ENCODE results near the gene NCKAP1. TPM values are rescaled to one million over a fixed set of nuclear protein-coding genes. Genes with fewer than 3 reads are reported as not detected.

The NCKAP1 gene
- total RNA-seq, 1 experiment from 2014 or later: 76.2 TPM

- Histone ChIP-seq H3K9me3 (ENCODE audit: low read length) (no peaks in the 10 kb centered on the region), H3K4me3 (ENCODE audit: low read length) (no peak overlapping the region), H3K4me1 (ENCODE audit: insufficient read depth, low read length) (peaks cover 18% of the 10 kb centered on the region), H3K4me2 (ENCODE audit: low read length) (no peak overlapping the region), H3K79me2 (ENCODE audit: low read length) (no peaks in the 10 kb centered on the region), H3K9ac (ENCODE audit: low read length) (no peak overlapping the region), H3K27me3 (ENCODE audit: low read length) (no peaks in the 10 kb centered on the region), H3K36me3 (ENCODE audit: low read depth, low read length) (peaks cover 24% of the 10 kb centered on the region), H4K20me1 (ENCODE audit: low read length) (no peaks in the 10 kb centered on the region), H3K27ac (ENCODE audit: low read length) (no peak overlapping the region), H3F3A (ENCODE audit: low read length, unreplicated experiment) (no peaks in the 10 kb centered on the region), H2AFZ (ENCODE audit: low read length) (no peak overlapping the region), H3K9me2 (replicated peaks; ENCODE audit: low read length) (no peaks in the 10 kb centered on the region)
- BruUV-seq (replicated peaks): no TSS peak
- intact Hi-C loops (cut with micrococcal nuclease): no loop called here
- DNase-seq: no peak
- TF ChIP-seq CTCF (conservative IDR thresholded peaks at IDR 0.05; ENCODE audit: low read depth, low read length): no peak
- TF ChIP-seq EZH2phosphoT487 (IDR thresholded peaks at IDR 0.05; ENCODE audit: borderline replicate concordance, low read length): no peak
- no peak for TF ChIP-seq EZH2 (IDR thresholded peaks at IDR 0.05; ENCODE audit: low read length, unreplicated experiment)
- ChIA-PET POLR2A (ENCODE audit: unreplicated experiment) (no interaction called here), CTCF (no interaction called here)
- ATAC-seq: no peak
Measured at GRCh38 chr2:182918961-182919652, 119.2 kb downstream of the NCKAP1 start.

GRCh38 chr2:182917924-182918323 lies 120.3 kb downstream of the NCKAP1 start:
- no TSS peak for BruUV-seq (replicated peaks)
- no peaks in the 10 kb centered on the region for H3K9me3 ChIP-seq (ENCODE audit: low read length)
- no peaks in the 10 kb centered on the region for H3K79me2 ChIP-seq (ENCODE audit: low read length)
- H3K9me2 ChIP-seq (replicated peaks; ENCODE audit: low read length): no peaks in the 10 kb centered on the region
- H3K36me3 ChIP-seq (ENCODE audit: low read depth, low read length): peaks cover 19% of the 10 kb centered on the region
- intact Hi-C loops (cut with micrococcal nuclease): no loop called here
- no peaks in the 10 kb centered on the region for H3K27me3 ChIP-seq (ENCODE audit: low read length)
- no peaks in the 10 kb centered on the region for H3F3A ChIP-seq (ENCODE audit: low read length, unreplicated experiment)
- no peak overlapping the region for H3K9ac ChIP-seq (ENCODE audit: low read length)
- no peak for TF ChIP-seq EZH2phosphoT487 (IDR thresholded peaks at IDR 0.05; ENCODE audit: borderline replicate concordance, low read length)
- TF ChIP-seq CTCF (conservative IDR thresholded peaks at IDR 0.05; ENCODE audit: low read depth, low read length): no peak
- no peak for TF ChIP-seq EZH2 (IDR thresholded peaks at IDR 0.05; ENCODE audit: low read length, unreplicated experiment)
- no peak overlapping the region for H3K4me3 ChIP-seq (ENCODE audit: low read length)
- H3K4me2 ChIP-seq (ENCODE audit: low read length): no peak overlapping the region
- DNase-seq (no peak), ATAC-seq (no peak)
- H3K27ac ChIP-seq (ENCODE audit: low read length): no peak overlapping the region
- H2AFZ ChIP-seq (ENCODE audit: low read length): no peak overlapping the region
- ChIA-PET CTCF (no interaction called here), POLR2A (ENCODE audit: unreplicated experiment) (no interaction called here)
- H3K4me1 ChIP-seq (ENCODE audit: insufficient read depth, low read length): peaks cover 18% of the 10 kb centered on the region
- H4K20me1 ChIP-seq (ENCODE audit: low read length): no peaks in the 10 kb centered on the region

- H2AFZ ChIP-seq (ENCODE audit: low read length): no peak overlapping the region
- ATAC-seq: peak; percentile 59
- H3F3A ChIP-seq (ENCODE audit: low read length, unreplicated experiment): no peaks in the 10 kb centered on the region
- no peaks in the 10 kb centered on the region for H3K9me3 ChIP-seq (ENCODE audit: low read length)
- TF ChIP-seq CTCF (conservative IDR thresholded peaks at IDR 0.05; ENCODE audit: low read depth, low read length) (no peak), EZH2 (IDR thresholded peaks at IDR 0.05; ENCODE audit: low read length, unreplicated experiment) (no peak), EZH2phosphoT487 (IDR thresholded peaks at IDR 0.05; ENCODE audit: borderline replicate concordance, low read length) (no peak)
- BruUV-seq (replicated peaks): no TSS peak
- ChIA-PET POLR2A (ENCODE audit: unreplicated experiment) (no interaction called here), CTCF (interaction anchor here (0.6 kb wide), 1 partner anchor 1378 kb away, joined by 4 read pairs; no protein-coding TSS in a partner anchor)
- no peaks in the 10 kb centered on the region for H4K20me1 ChIP-seq (ENCODE audit: low read length)
- H3K4me1 ChIP-seq (ENCODE audit: insufficient read depth, low read length): peaks cover 18% of the 10 kb centered on the region
- peak overlapping the region; percentile 35; the same call in 1 of the 2 replicates for H3K4me2 ChIP-seq (ENCODE audit: low read length)
- DNase-seq: peak; percentile 10
- H3K27ac ChIP-seq (ENCODE audit: low read length): no peak overlapping the region
- no peaks in the 10 kb centered on the region for H3K9me2 ChIP-seq (replicated peaks; ENCODE audit: low read length)
- peaks cover 17% of the 10 kb centered on the region; the same call in 1 of the 2 replicates for H3K36me3 ChIP-seq (ENCODE audit: low read depth, low read length)
- H3K79me2 ChIP-seq (ENCODE audit: low read length): no peaks in the 10 kb centered on the region
- intact Hi-C loops (cut with micrococcal nuclease): no loop called here
- no peaks in the 10 kb centered on the region for H3K27me3 ChIP-seq (ENCODE audit: low read length)
- H3K4me3 ChIP-seq (ENCODE audit: low read length): no peak overlapping the region
- no peak overlapping the region for H3K9ac ChIP-seq (ENCODE audit: low read length)
Measured at GRCh38 chr2:182916417-182916816, 121.8 kb downstream of the NCKAP1 start.
